ENCODE measurements around the gene IRGC.
A peak's percentile ranks its signal among the peaks of the same experiment; 100 is the strongest.

The IRGC gene

DNA sequence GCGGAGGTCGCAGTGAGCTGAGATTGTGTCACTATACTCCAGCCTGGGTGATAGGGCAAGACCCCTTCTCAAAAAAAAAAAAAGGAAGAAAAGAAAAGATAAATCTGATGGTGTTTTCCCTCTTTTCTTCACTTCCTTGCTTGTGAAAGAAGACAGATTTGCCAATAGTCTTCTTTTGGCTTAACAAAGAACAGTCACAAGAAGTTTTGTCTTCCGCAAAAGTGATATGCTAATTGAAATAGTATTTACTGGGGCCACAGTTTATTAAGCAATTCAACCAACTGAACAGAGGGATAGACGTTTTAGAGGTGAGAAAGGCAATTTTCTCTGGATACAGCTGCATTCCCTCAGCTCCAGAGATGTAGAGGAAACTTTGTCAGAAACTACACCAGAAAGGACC lies 23.0 kb upstream of the IRGC start:
- Histone ChIP-seq H3K36me3 (ENCODE audit: control insufficient read depth in 2 of 2, insufficient read depth in 1 of 2, low read length in 2 of 2) (no peaks in the 10 kb centered on the region), H3K4me3 (ENCODE audit: low read depth, low read length) (no peak overlapping the region), H3K27ac (ENCODE audit: extremely low read depth, low read depth, low read length) (no peak overlapping the region), H3K4me1 (ENCODE audit: control insufficient read depth, insufficient read depth, low read length) (peaks cover under 1% of the 10 kb centered on the region; the same call in 1 of the 2 replicates), H3K9me3 (ENCODE audit: control insufficient read depth, insufficient read depth, low read depth, low read length) (peaks cover 10% of the 10 kb centered on the region)
- ChIA-PET CTCF (interaction anchor here (0.6 to 0.8 kb wide), 2 partner anchors 23 to 117 kb away, joined by 3 to 4 read pairs; partner anchors contain the start of gene PLAUR), POLR2A (interaction anchor here (1.4 kb wide), 1 partner anchor 60 kb away, joined by 4 read pairs; no protein-coding TSS in a partner anchor)
- TF ChIP-seq ZNF555 (tag by site-specific recombination; conservative IDR thresholded peaks at IDR 0.05) (0 out of 2 replicates have a peak, but pooled peaks have one; percentile 1), ZNF140 (tag by site-specific recombination; IDR thresholded peaks at IDR 0.05) (no peak)

DNA sequence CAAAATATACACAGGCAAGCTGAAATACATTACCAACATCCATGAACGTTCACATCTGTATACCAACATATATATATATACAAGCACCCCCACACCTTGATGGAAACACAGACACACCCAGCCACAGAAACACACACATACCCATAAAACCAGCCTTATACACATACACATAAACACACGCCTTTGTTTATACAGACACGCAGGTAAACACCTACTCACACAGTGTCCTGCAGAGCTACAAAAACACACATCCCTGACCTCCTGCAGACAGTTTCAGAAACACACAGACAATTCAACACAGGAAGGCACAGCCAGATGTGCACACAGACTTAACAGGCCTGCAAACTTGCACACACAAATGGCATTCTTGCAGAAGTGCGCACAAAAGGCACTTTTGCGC lies 21.3 kb upstream of the IRGC start:
- Histone ChIP-seq H3K4me3 (ENCODE audit: low read depth, low read length) (no peak overlapping the region), H3K27ac (ENCODE audit: extremely low read depth, low read depth, low read length) (no peak overlapping the region), H3K9me3 (ENCODE audit: control insufficient read depth, insufficient read depth, low read depth, low read length) (peaks cover 10% of the 10 kb centered on the region), H3K4me1 (ENCODE audit: control insufficient read depth, insufficient read depth, low read length) (no peaks in the 10 kb centered on the region), H3K36me3 (ENCODE audit: control insufficient read depth in 2 of 2, insufficient read depth in 1 of 2, low read length in 2 of 2) (no peaks in the 10 kb centered on the region)
- TF ChIP-seq ZNF670 (tag by site-specific recombination; IDR thresholded peaks at IDR 0.05; ENCODE audit: low read depth) = no peak
- no peak for TF ChIP-seq ZNF239 (tag by site-specific recombination; IDR thresholded peaks at IDR 0.05)
- TF ChIP-seq BCL6B (tag by site-specific recombination; IDR thresholded peaks at IDR 0.05) = 0 out of 2 replicates have a peak, but pooled peaks have one; percentile 17
- TF ChIP-seq ZIC2 (tag by site-specific recombination; IDR thresholded peaks at IDR 0.05) = peak; percentile 51
- no peak for TF ChIP-seq ZBTB1 (tag by site-specific recombination; IDR thresholded peaks at IDR 0.05)
- TF ChIP-seq ZNF169 (tag by site-specific recombination; IDR thresholded peaks at IDR 0.05) = no peak
- 0 out of 2 replicates have a peak, but pooled peaks have one; percentile 2 for TF ChIP-seq ZNF140 (tag by site-specific recombination; IDR thresholded peaks at IDR 0.05)
- TF ChIP-seq ZNF501 (tag by site-specific recombination; IDR thresholded peaks at IDR 0.05) = no peak
- POLR2A ChIA-PET = interaction anchor here (1.2 to 2.2 kb wide), 2 partner anchors 25 to 44 kb away, joined by 3 to 9 read pairs; partner anchors contain the start of gene PLAUR
- CTCF ChIA-PET = interaction anchor here (0.8 to 1.0 kb wide), 4 partner anchors 19 to 115 kb away, joined by 3 read pairs; no protein-coding TSS in a partner anchor

- TF ChIP-seq PRDM1 (tag by site-specific recombination; IDR thresholded peaks at IDR 0.05) (0 out of 2 replicates have a peak, but pooled peaks have one; percentile 14), PRDM10 (tag by site-specific recombination; IDR thresholded peaks at IDR 0.05) (0 out of 2 replicates have a peak, but pooled peaks have one; percentile 37), ZNF521 (tag by site-specific recombination; IDR thresholded peaks at IDR 0.05) (no peak)
- Histone ChIP-seq H3K4me1 (ENCODE audit: control insufficient read depth, insufficient read depth, low read length) (no peaks in the 10 kb centered on the region; the same call in 1 of the 2 replicates), H3K36me3 (ENCODE audit: control insufficient read depth in 2 of 2, insufficient read depth in 1 of 2, low read length in 2 of 2) (no peaks in the 10 kb centered on the region), H3K27ac (ENCODE audit: extremely low read depth, low read depth, low read length) (no peak overlapping the region), H3K9me3 (ENCODE audit: control insufficient read depth, insufficient read depth, low read depth, low read length) (peaks cover 2% of the 10 kb centered on the region; the same call in 1 of the 2 replicates), H3K4me3 (ENCODE audit: low read depth, low read length) (no peak overlapping the region)
- ChIA-PET CTCF (interaction anchor here (1.0 kb wide), 1 partner anchor 49 kb away, joined by 4 read pairs; no protein-coding TSS in a partner anchor), POLR2A (interaction anchor here (2.2 kb wide), 1 partner anchor 27 kb away, joined by 9 read pairs; the partner anchor contains the start of gene PLAUR)
These were observed 19.7 kb upstream of the IRGC start for GRCh38 chr19:43695985-43696704.
